ENCODE results near the gene FAM89B.

FAM89B gene

DNA sequence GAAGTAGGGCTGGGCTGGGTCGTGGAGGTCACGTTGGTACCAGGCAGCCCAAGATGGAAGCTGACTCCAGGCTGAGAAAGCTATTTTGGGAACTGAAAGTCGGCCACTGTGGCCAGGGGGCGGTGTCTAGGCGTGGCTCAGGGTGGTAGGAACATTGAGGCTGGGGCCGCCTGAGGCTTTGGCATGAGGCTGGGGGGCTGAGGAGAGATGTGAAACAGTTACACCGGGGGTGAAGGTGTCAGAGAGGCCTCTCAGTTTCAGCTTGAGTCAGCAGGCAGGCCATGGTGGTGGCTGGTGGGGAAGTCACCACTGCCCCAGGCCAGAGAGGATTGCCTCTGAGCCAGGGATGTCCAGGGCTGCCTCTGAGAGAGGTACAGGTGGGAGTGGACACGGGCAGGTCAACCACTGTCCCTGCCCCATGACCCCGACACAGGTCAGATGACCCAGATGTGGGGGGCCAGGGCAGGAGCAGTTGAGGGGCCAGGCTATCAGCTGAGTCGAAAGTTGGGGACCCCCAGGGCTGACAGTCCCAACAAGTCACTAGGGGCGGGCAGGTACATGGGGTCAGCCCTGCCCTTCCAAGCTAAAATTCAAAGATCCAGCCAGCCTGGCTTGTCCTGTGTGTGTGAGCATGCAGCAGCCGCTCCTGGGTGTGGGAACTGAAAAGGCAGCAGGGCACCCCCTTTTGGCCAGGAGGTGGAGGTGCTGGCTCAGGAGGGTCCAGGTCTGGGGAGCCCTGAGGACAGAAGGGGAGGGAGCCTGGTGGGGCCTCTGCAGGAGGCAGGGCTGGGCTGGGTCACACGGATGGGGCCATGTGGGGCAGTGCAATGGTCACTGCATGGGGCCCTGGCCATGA, 16.1 kb downstream of the FAM89B start:
- DNase-seq (ENCODE audit: low spot score): no peak

DNA sequence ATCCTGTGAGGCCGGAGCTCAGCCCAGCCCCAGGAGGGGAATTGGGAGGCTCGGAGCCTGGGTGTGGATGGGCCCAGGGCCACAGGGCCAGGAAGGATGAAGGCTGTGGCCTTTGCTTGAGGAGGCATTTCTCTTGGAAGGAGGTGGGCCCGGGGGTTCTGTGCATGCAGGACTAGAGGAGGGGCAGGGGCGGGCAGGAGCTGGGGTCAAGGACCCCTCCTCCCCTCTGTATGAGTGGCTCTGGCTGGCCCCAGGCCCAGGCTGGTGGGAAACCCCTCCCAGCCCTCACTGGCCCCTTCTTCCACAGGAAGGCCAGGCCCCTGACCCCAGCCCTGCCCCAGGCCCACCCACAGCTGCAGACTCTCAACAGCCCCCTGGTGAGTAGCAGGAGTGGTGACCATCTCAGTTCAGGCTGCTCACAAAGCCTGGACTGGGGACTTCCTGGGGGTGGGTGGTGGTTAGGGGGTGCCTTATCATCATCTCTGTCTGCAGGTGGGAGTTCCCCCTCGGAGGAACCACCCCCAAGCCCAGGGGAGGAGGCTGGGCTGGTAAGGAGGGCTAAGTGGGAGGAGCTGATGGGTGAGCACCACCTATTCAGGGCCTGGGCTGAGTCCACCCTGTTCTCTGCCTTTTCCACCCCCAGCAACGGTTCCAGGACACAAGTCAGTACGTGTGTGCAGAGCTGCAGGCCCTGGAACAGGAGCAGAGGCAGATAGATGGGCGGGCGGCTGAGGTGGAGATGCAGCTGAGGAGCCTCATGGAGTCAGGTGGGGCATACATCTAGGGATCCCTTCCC, 17.3 kb downstream of the FAM89B start:
- DNase-seq (ENCODE audit: low spot score): no peak

GRCh38 chr11:65590240-65590738, 18.0 kb downstream of the FAM89B start:
- no peak for DNase-seq (ENCODE audit: low spot score)

GRCh38 chr11:65591939-65592857, 19.9 kb downstream of the FAM89B start:
- DNase-seq (ENCODE audit: low spot score): no peak

GRCh38 chr11:65592858-65593517, 20.6 kb downstream of the FAM89B start:
- DNase-seq (ENCODE audit: low spot score): no peak

GRCh38 chr11:65593518-65594414, 21.4 kb downstream of the FAM89B start:
- DNase-seq (ENCODE audit: low spot score): no peak

DNA sequence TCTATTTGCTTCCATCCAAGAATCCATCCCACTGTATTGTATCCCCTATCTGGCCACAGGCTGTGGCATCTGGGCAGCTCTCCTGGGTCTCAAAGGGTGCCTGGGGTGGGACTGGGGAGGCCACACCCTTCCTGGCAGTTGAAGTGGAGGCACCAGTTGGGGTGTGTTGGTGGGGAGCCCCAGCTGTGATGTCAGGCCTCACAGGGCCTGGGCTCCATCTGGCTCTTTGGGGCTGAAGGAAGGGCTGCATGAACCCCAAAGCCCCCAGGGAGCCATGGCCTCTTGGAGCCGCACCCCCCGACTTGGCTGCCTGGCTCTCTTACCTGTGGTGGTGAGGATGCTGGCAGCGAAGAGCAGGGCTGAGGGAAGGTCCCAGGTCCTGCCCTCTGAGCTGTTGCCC, 22.8 kb downstream of the FAM89B start:
- no peak for DNase-seq (ENCODE audit: low spot score)

GRCh38 chr11:65595543-65596281, 23.4 kb downstream of the FAM89B start, which contains the start of gene KCNK7:
Gene KCNK7, minus strand, starts transcription at chr11:65595800. Its CDS starts 28 bp downstream, at chr11:65595772.
- no peak for DNase-seq (ENCODE audit: low spot score)

DNA sequence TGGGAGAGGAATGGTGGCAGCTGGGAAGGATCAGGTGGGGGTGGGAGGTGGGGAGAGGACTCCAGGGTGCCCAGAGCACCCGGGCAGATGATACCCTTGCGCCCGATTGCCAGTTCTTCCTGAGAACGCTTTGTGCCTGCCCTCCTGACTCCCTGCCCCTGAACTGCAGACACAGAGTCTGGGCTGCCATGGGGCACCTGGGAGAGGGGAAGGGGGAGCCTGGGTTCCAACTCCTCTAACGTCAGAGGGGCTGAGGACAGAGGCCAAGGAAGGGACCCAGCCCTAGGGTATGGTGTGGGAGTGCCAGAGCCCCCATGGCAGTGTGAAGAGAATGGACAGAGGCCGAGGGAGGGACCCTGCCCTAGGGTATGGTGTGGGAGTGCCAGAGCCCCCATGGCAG, 24.2 kb downstream of the FAM89B start:
- DNase-seq (ENCODE audit: low spot score): no peak

DNA sequence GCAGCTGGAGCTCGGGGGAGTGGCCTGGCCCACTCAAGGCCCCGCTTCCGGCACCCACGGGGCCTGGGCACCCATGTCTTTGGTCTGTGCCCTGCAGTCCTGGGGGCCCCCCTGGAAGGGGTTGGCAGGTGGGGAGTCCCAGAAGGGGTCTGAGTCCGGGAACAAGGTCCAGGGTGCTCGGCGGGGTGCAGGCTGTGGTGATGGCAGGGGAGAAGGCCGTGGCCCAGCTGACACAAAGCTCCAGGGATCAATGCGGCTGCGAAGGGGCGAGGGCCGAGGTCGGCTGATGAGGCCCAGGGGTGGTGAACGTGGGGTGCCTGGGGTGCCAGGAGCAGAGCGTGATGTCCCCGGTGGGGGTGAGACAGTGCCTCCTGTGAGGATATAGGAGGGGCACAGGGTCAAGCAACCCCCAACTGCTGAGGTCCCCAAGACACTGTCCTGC, 25.9 kb downstream of the FAM89B start:
- DNase-seq (ENCODE audit: low spot score): no peak

DNA sequence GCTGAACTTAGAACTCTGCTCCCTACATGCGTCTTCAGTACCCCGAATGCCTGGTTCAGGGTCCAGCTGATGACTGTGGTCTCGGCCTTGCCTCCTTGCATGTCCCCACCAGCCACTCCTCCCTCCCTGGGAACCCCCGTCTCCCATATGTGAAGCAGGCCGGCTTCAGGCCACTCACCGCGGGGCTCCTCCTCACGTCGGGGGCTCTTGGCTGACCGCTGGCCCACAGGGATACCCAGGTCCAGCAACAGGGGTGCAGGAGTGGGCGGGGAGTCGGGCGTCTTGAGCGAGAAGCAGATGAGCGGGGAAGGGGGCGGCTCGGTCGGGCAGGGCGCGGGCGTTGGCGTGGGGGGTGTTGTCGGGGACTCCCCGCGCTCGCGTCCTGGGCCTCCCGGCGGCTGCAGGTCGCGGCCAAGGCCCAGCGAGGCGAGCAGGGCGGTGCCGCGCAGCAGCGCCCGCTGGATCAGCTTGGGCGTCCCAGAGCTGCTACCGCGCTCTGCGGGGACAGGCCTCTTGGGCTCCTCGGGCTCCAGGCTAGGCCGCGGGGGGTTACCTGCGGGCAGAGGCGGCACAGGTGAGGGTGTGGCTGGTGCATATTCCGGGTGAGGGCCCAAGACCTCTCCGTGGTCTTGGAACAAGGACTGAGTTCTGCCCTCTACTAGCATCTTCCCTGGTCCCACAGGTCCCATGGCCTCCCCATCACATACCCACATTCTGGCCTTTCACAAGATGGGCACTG, 27.0 kb downstream of the FAM89B start:
- DNase-seq (ENCODE audit: low spot score): no peak

- DNase-seq (ENCODE audit: low spot score): no peak
Measured at GRCh38 chr11:65599955-65600246, 27.6 kb downstream of the FAM89B start.

DNA sequence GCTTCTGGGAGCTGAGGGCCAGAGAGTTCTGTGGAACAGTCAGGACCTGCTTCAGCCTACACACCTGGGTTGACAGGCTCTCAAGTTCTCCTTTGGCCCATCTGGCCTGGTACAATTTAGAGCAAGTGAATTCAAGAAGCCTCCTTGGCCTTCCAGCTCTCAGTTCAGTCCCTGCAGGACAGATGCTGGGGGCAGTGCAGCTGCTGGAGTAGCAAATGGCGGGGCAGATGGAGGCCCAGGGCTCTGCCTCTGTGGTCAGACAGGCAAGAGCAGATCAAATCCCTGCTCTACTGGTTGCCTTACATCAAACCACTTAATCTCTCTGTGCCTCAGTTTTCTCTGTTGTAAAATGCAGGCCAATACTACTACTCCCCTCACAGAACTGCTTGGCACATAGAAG, 31.9 kb downstream of the FAM89B start:
- DNase-seq (ENCODE audit: low spot score): no peak

GRCh38 chr11:65606876-65607613, 34.7 kb downstream of the FAM89B start:
- DNase-seq (ENCODE audit: low spot score): peak; percentile 97

- DNase-seq (ENCODE audit: low spot score): no peak
Measured at GRCh38 chr11:65607614-65608426, 35.5 kb downstream of the FAM89B start.

GRCh38 chr11:65609229-65609628, 36.9 kb downstream of the FAM89B start:
- DNase-seq (ENCODE audit: low spot score): no peak

GRCh38 chr11:65609665-65610064, 37.3 kb downstream of the FAM89B start:
- no peak for DNase-seq (ENCODE audit: low spot score)

All from putamen (tissue), 1 donor.